GM12878 (cell line): ENCODE results near the gene MCM3AP. TPM values are rescaled to one million over a fixed set of nuclear protein-coding genes. Genes with fewer than 3 reads are reported as not detected.

Source experiments
- ATAC-seq: fragments of 200-7000 bp; cut with Tn5 transposase; 3 replicates; pipeline ENCODE4 v1.9.1; 2020; ENCODE audit warnings: mild to moderate bottlenecking, moderate library complexity
- BruUV-seq: library from RNA; stranded (reverse); fragments of 400-500 nt; replicated peaks from 2 replicates; lab custom pipeline; 2021; lab: Mats Ljungman, UMichigan
- CTCF ChIA-PET: fragments of 300-600 bp; sonication (Branson Sonifier 250); formaldehyde crosslinking; extraction: SDS; loops from one replicate; lab custom pipeline; 2021; ENCODE audit warnings: inconsistent platforms; lab: Yijun Ruan, JAX
- POLR2A ChIA-PET: fragments of 350-600 bp; formaldehyde crosslinking; extraction: SDS; loops from one replicate; lab custom pipeline; 2021; ENCODE audit warnings: inconsistent platforms; lab: Charles Lee
- RAD21 ChIA-PET: fragments of 300-600 bp; sonication (Branson Sonifier 250); formaldehyde crosslinking; loops from one replicate; lab custom pipeline; 2023; ENCODE audit warnings: antibody characterized with exemption; ENCODE audit not compliant: unreplicated experiment; lab: Charles Lee
- SMC1A ChIA-PET: fragments of 300-600 bp; sonication (Branson Sonifier 250); formaldehyde crosslinking; loops from one replicate; lab custom pipeline; 2023; ENCODE audit not compliant: unreplicated experiment, uncharacterized antibody; lab: Charles Lee
- DNase-seq: peaks from one replicate; pipeline ENCODE4 v3.0.0-alpha.2; 2011; ENCODE audit warnings: low read depth, low spot score
- FAIRE-seq: peaks from 3 replicates; lab custom pipeline; 2011; peaks lifted over from hg19 to GRCh38; lab: Jason Lieb, UNC
- H2AFZ ChIP-seq: 2 replicates; pipeline ENCODE4 v1.6.0; 2011; ENCODE audit warnings: low read depth, low read length, control low read depth; ENCODE audit not compliant: control insufficient read depth
- H3K27ac ChIP-seq: 2 replicates; pipeline ENCODE4 v1.5.1; 2011; ENCODE audit warnings: control low read depth; ENCODE audit not compliant: control insufficient read depth, insufficient read depth
- H3K27me3 ChIP-seq, 2 experiments: replicated peaks in 1 of 2; 2 replicates each; pipeline versions ENCODE4 v1.6.0 to v1.6.1; 2011; ENCODE audit warnings: low read length in 1 of 2; ENCODE audit not compliant: control insufficient read depth in 2 of 2, insufficient read depth in 2 of 2
- H3K36me3 ChIP-seq, 2 experiments: 2 replicates each; pipeline ENCODE4 v1.5.1; 2011; ENCODE audit warnings: low read length in 1 of 2; ENCODE audit not compliant: control insufficient read depth in 2 of 2, insufficient read depth in 2 of 2
- H3K4me1 ChIP-seq: 2 replicates; pipeline ENCODE4 v1.6.1; 2011; ENCODE audit warnings: mild to moderate bottlenecking, low read length, moderate library complexity, mixed read lengths; ENCODE audit not compliant: control insufficient read depth, insufficient read depth
- H3K4me2 ChIP-seq: 2 replicates; pipeline ENCODE4 v1.6.0; 2011; ENCODE audit warnings: control low read depth; ENCODE audit not compliant: control insufficient read depth, insufficient read depth
- H3K4me3 ChIP-seq: fragments of 200-600 bp; sonication (generic); 2 replicates; pipeline ENCODE4 v1.5.1; 2016
- H3K79me2 ChIP-seq: 2 replicates; pipeline ENCODE4 v1.6.0; 2011; ENCODE audit warnings: low read length; ENCODE audit not compliant: control insufficient read depth, insufficient read depth
- H3K9ac ChIP-seq: 2 replicates; pipeline ENCODE4 v1.8.0; 2011; ENCODE audit warnings: low read length, control low read depth, mixed read lengths; ENCODE audit not compliant: control insufficient read depth, insufficient read depth
- H3K9me3 ChIP-seq: replicated peaks from 3 replicates; pipeline ENCODE4 v1.5.1; 2011; ENCODE audit warnings: mild to moderate bottlenecking, low read length; ENCODE audit not compliant: control insufficient read depth, insufficient read depth
- H4K20me1 ChIP-seq: 2 replicates; pipeline ENCODE4 v1.6.0; 2011; ENCODE audit not compliant: control insufficient read depth, insufficient read depth
- IRF5 ChIP-seq: fragments of 450-650 bp; IDR thresholded peaks from 2 replicates; pipeline ENCODE4 v1.6.1; 2017; ENCODE audit warnings: borderline replicate concordance
- KDM1A ChIP-seq: fragments of 200-600 bp; sonication (generic); IDR thresholded peaks from 2 replicates; pipeline ENCODE4 v1.6.1; 2016; ENCODE audit warnings: borderline replicate concordance
- PKNOX1 ChIP-seq: fragments of 450-650 bp; IDR thresholded peaks from 2 replicates; pipeline ENCODE4 v1.6.1; 2016; ENCODE audit warnings: mild to moderate bottlenecking
- RCOR1 ChIP-seq: conservative IDR thresholded peaks from 2 replicates; pipeline ENCODE4 v1.6.1; 2012; ENCODE audit warnings: low read depth, low read length, improper control_type of control experiment
- SKIL ChIP-seq: fragments of 450-650 bp; IDR thresholded peaks from 2 replicates; pipeline ENCODE4 v1.6.1; 2017; ENCODE audit warnings: mild to moderate bottlenecking, low read depth, inconsistent platforms; ENCODE audit not compliant: poor library complexity, severe bottlenecking
- WRNIP1 ChIP-seq: IDR thresholded peaks from 2 replicates; pipeline ENCODE4 v1.6.1; 2011; ENCODE audit warnings: low read depth, low read length, improper control_type of control experiment, borderline replicate concordance
- ZBTB40 ChIP-seq: fragments of 450-650 bp; IDR thresholded peaks from 2 replicates; pipeline ENCODE4 v1.6.1; 2016; ENCODE audit warnings: mild to moderate bottlenecking, moderate library complexity, borderline replicate concordance
- ZNF622 ChIP-seq: fragments of 450-650 bp; IDR thresholded peaks from 2 replicates; pipeline ENCODE4 v1.6.1; 2017; ENCODE audit warnings: mild to moderate bottlenecking, inconsistent platforms
- WGBS: methylation state at CpG from one replicate; pipeline ENCODE4 v1.1.6; 2016; ENCODE audit warnings: low lambda C conversion rate; ENCODE audit not compliant: insufficient replicate concordance, insufficient coverage; ENCODE audit errors: missing lambda C conversion rate; 5-methylcytosine and 5-hydroxymethylcytosine counted together
- in situ Hi-C: fragments of 300-500 bp; cut with MboI; formaldehyde crosslinking; loops from 9 replicates; pipeline ENCODE4 v1.14.3; 2018; ENCODE audit warnings: mixed read lengths
- intact Hi-C: fragments of 100-400 bp; cut with micrococcal nuclease; formaldehyde crosslinking; loops from one replicate; pipeline ENCODE4 v1.14.2; 2022; ENCODE audit not compliant: unreplicated experiment
- polyA plus RNA-seq, 11 experiments: library from polyadenylated mRNA; depleted of rRNA in 4 of 11; unstranded in 6 of 11; stranded (reverse) in 5 of 11; fragments of >200 nt; fragmentation: Nextera tagmentation in 4 of 11; fragmentation: Illumina TruSeq in 1 of 11; extraction: Ambion mirVana in 4 of 11; extraction: Trizol in 1 of 11; gene quantifications; 1 replicate in 1 of 11; 2 replicates in 10 of 11; pipeline versions ENCODE4 v1.2.1 to v1.2.3, GENCODE V29; 2011 to 2016; ENCODE audit warnings: inconsistent platforms in 2 of 11, missing spikeins in 2 of 11, low read depth in 1 of 11
- total RNA-seq, 4 experiments: library from RNA; depleted of rRNA in 3 of 4; stranded (reverse); fragments of >200 nt in 3 of 4; fragmentation: Illumina TruSeq in 1 of 4; extraction: Trizol in 1 of 4; gene quantifications; 2 replicates each; pipeline versions ENCODE4 v1.2.1 to v1.2.3, GENCODE V29; 2013 to 2021

MCM3AP gene
- total and polyA plus RNA-seq, 10 of the 15 experiments (the other 5 are each of a cell fraction or from before 2014, with no cell fraction given), result 6.1 to 95.7 (median 47.0) TPM

- DNase-seq (no peak), FAIRE-seq (no peak), ATAC-seq (no peak)
- Histone ChIP-seq H3K36me3 (peaks cover 11 to 18% of the 10 kb centered on the region in 2 experiments), H4K20me1 (no peaks in the 10 kb centered on the region), H3K4me2 (no peak overlapping the region), H3K79me2 (no peaks in the 10 kb centered on the region), H3K9ac (no peak overlapping the region), H3K27ac (no peak overlapping the region), H3K4me1 (no peaks in the 10 kb centered on the region), H3K9me3 (no peaks in the 10 kb centered on the region), H3K27me3 (no peaks in the 10 kb centered on the region), H2AFZ (no peak overlapping the region), H3K4me3 (no peak overlapping the region)
- 90% methylated on average over 34 of the region's 34 CpGs for WGBS
- POLR2A ChIA-PET, result no interaction called here
- CTCF ChIA-PET, result no interaction called here
- intact Hi-C loops (no loop called here), in situ Hi-C loops (no loop called here)
- BruUV-seq, result no TSS peak
- RAD21 ChIA-PET, result no interaction called here
- SMC1A ChIA-PET, result no interaction called here
- TF ChIP-seq SKIL, result no peak
- no peak for TF ChIP-seq KDM1A
- TF ChIP-seq RCOR1, result no peak
- no peak for TF ChIP-seq IRF5
- no peak for TF ChIP-seq WRNIP1
- TF ChIP-seq PKNOX1, result no peak
- TF ChIP-seq ZNF622, result no peak
- TF ChIP-seq ZBTB40, result no peak
- TF ChIP-seq, all 136 proteins: peak for 0
These were observed 90.8 kb downstream of the MCM3AP start for GRCh38 chr21:46194374-46195334.
